HepG2 (cell line): Measurements from ENCODE around the gene EEPD1. TPM values are rescaled to one million over a fixed set of nuclear protein-coding genes. Genes with fewer than 3 reads are reported as not detected.

Experiments
- ATAC-seq: fragments of 200-7000 bp; cut with Tn5 transposase; 3 replicates; pipeline ENCODE4 v1.9.1; 2020; ENCODE audit warnings: mild to moderate bottlenecking, moderate library complexity
- BruUV-seq: library from RNA; stranded (reverse); fragments of 400-500 nt; replicated peaks from 2 replicates; lab custom pipeline; 2021; lab: Mats Ljungman, UMichigan
- CTCF ChIA-PET: fragments of 300-600 bp; formaldehyde crosslinking; extraction: SDS; loops from one replicate; lab custom pipeline; 2021; ENCODE audit warnings: low total read pairs, inconsistent platforms, low intra/inter-chr PET ratio; lab: Yijun Ruan, JAX
- POLR2A ChIA-PET: fragments of 350-600 bp; sonication (Branson Sonifier 250); formaldehyde crosslinking; loops from one replicate; lab custom pipeline; 2020; ENCODE audit warnings: antibody characterized with exemption, inconsistent platforms; lab: Yijun Ruan, JAX
- DNase-seq: peaks from one replicate; pipeline ENCODE4 v3.0.0-alpha.2; 2015; ENCODE audit warnings: low spot score
- FAIRE-seq: peaks from 3 replicates; lab custom pipeline; 2011; peaks lifted over from hg19 to GRCh38; lab: Jason Lieb, UNC
- H2AFZ ChIP-seq: one replicate; pipeline ENCODE4 v1.6.1; 2011; ENCODE audit warnings: low read length, inconsistent platforms
- H3K27ac ChIP-seq: fragments of 300-600 bp; 3 replicates; pipeline ENCODE4 v1.8.0; 2011; ENCODE audit warnings: mixed run types, mild to moderate bottlenecking, mixed read lengths, low read length, inconsistent platforms; ENCODE audit not compliant: insufficient read depth; ENCODE audit errors: extremely low read length
- H3K27me3 ChIP-seq, 2 experiments: fragments of 200-600 bp in 1 of 2; 2 replicates in 1 of 2; 3 replicates in 1 of 2; pipeline versions ENCODE4 v1.6.0 to v1.8.0; 2011; ENCODE audit warnings: low read length in 2 of 2, mild to moderate bottlenecking in 2 of 2, moderate library complexity in 2 of 2, inconsistent platforms in 1 of 2; ENCODE audit not compliant: insufficient read depth in 2 of 2, control insufficient read depth in 1 of 2
- H3K36me3 ChIP-seq, 2 experiments: fragments of 200-600 bp in 1 of 2; replicated peaks in 1 of 2; 2 replicates in 1 of 2; 3 replicates in 1 of 2; pipeline versions ENCODE4 v1.5.1 to v1.8.0; 2011; ENCODE audit warnings: low read length in 2 of 2, inconsistent platforms in 1 of 2; ENCODE audit not compliant: insufficient read depth in 2 of 2, control insufficient read depth in 1 of 2
- H3K4me1 ChIP-seq: 2 replicates; pipeline ENCODE4 v1.5.1; 2012; ENCODE audit warnings: low read length, inconsistent platforms; ENCODE audit not compliant: insufficient read depth
- H3K4me2 ChIP-seq: 2 replicates; pipeline ENCODE4 v1.6.0; 2011; ENCODE audit warnings: low read depth, low read length, inconsistent platforms
- H3K4me3 ChIP-seq, 3 experiments: fragments of 200-600 bp in 1 of 3; sonication (generic), shearing (Covaris generic) in 1 of 3; replicated peaks in 1 of 3; 2 replicates each; pipeline ENCODE4 v1.5.1; 2011 to 2016; ENCODE audit warnings: low read length in 3 of 3, inconsistent platforms in 2 of 3, low read depth in 2 of 3, mild to moderate bottlenecking in 2 of 3, control low read depth in 1 of 3, mixed read lengths in 1 of 3; ENCODE audit not compliant: insufficient read depth in 1 of 3
- H3K79me2 ChIP-seq: one replicate; pipeline ENCODE4 v1.6.1; 2011; ENCODE audit warnings: low read length, inconsistent platforms; ENCODE audit not compliant: insufficient read depth
- H3K9ac ChIP-seq: 2 replicates; pipeline ENCODE4 v1.6.0; 2011; ENCODE audit warnings: mild to moderate bottlenecking, low read depth, low read length, inconsistent platforms; ENCODE audit not compliant: insufficient read depth
- H3K9me3 ChIP-seq: 2 replicates; pipeline ENCODE4 v1.5.1; 2012; ENCODE audit warnings: mild to moderate bottlenecking, low read length
- H4K20me1 ChIP-seq: 2 replicates; pipeline ENCODE4 v1.6.0; 2011; ENCODE audit warnings: inconsistent platforms, mild to moderate bottlenecking, low read length, moderate library complexity; ENCODE audit not compliant: insufficient read depth
- CTCF ChIP-seq: sonication (generic); formaldehyde crosslinking; IDR thresholded peaks from 2 replicates; pipeline ENCODE4 v1.5.0; 2020; ENCODE audit warnings: mild to moderate bottlenecking, missing genetic modification reagents, moderate library complexity
- ETV5 ChIP-seq: IDR thresholded peaks from 2 replicates; pipeline ENCODE4 v1.6.1; 2018; ENCODE audit warnings: missing biosample characterization, missing genetic modification reagents, inconsistent platforms, borderline replicate concordance
- FOSL2 ChIP-seq: sonication (generic); formaldehyde crosslinking; IDR thresholded peaks from 2 replicates; pipeline ENCODE4 v1.4.0; 2020; ENCODE audit warnings: missing genetic modification reagents
- HNRNPK ChIP-seq: fragments of 200-400 bp; formaldehyde crosslinking; IDR thresholded peaks from 2 replicates; pipeline ENCODE4 v1.6.1; 2018; ENCODE audit warnings: low read length, low read depth, moderate library complexity, mild to moderate bottlenecking; ENCODE audit not compliant: poor library complexity, severe bottlenecking
- HOXD1 ChIP-seq: sonication (generic); formaldehyde crosslinking; IDR thresholded peaks from 2 replicates; pipeline ENCODE4 v1.5.0; 2020; ENCODE audit warnings: missing genetic modification reagents
- MBNL3 ChIP-seq: fragments of 250-450 bp; sonication (Bioruptor Pico); conservative IDR thresholded peaks from 2 replicates; pipeline ENCODE4 v1.8.0; 2022; ENCODE audit warnings: mild to moderate bottlenecking, inconsistent platforms
- NFYB ChIP-seq: sonication (generic); formaldehyde crosslinking; IDR thresholded peaks from 2 replicates; pipeline ENCODE4 v1.4.0; 2020; ENCODE audit warnings: missing genetic modification reagents
- NR2F6 ChIP-seq, 2 experiments: IDR thresholded peaks; 2 replicates each; pipeline ENCODE4 v1.6.1; 2016; ENCODE audit warnings: antibody characterized with exemption in 1 of 2, mild to moderate bottlenecking in 1 of 2
- RARA ChIP-seq: IDR thresholded peaks from 2 replicates; pipeline ENCODE4 v1.6.1; 2016; ENCODE audit warnings: missing genetic modification reagents, missing compliant biosample characterization
- SAFB2 ChIP-seq: sonication (generic); formaldehyde crosslinking; IDR thresholded peaks from 2 replicates; pipeline ENCODE4 v1.5.1; 2020; ENCODE audit warnings: missing genetic modification reagents, low read depth, mild to moderate bottlenecking, borderline replicate concordance
- SAP130 ChIP-seq: IDR thresholded peaks from 2 replicates; pipeline ENCODE4 v1.6.1; 2016; ENCODE audit warnings: low read depth
- SKIL ChIP-seq: sonication (generic); formaldehyde crosslinking; IDR thresholded peaks from 2 replicates; pipeline ENCODE4 v1.8.0; 2022; ENCODE audit warnings: missing genetic modification reagents, mild to moderate bottlenecking, moderate library complexity, borderline replicate concordance
- SRF ChIP-seq: IDR thresholded peaks from 2 replicates; pipeline ENCODE4 v1.6.1; 2011; ENCODE audit warnings: mild to moderate bottlenecking, low read depth, low read length, moderate library complexity
- TBL1XR1 ChIP-seq: fragments of 150-350 bp; IDR thresholded peaks from 2 replicates; pipeline ENCODE4 v1.6.1; 2014; ENCODE audit warnings: borderline replicate concordance, low read length; ENCODE audit not compliant: partially characterized antibody
- TSC22D2 ChIP-seq: sonication (generic); formaldehyde crosslinking; IDR thresholded peaks from 2 replicates; pipeline ENCODE4 v1.5.1; 2020; ENCODE audit warnings: missing genetic modification reagents, mild to moderate bottlenecking, borderline replicate concordance
- ZMAT3 ChIP-seq: sonication (generic); formaldehyde crosslinking; conservative IDR thresholded peaks from 2 replicates; pipeline ENCODE4 v1.7.0; 2021; ENCODE audit warnings: missing genetic modification reagents
- ZNF136 ChIP-seq: sonication (generic); formaldehyde crosslinking; IDR thresholded peaks from 2 replicates; pipeline ENCODE4 v1.8.1; 2022; ENCODE audit warnings: low read depth, mild to moderate bottlenecking, moderate library complexity, missing genetic modification reagents
- ZNF24 ChIP-seq: fragments of 450-650 bp; IDR thresholded peaks from 2 replicates; pipeline ENCODE4 v1.6.1; 2017; ENCODE audit warnings: antibody characterized with exemption, mild to moderate bottlenecking
- ZNF709 ChIP-seq: sonication (generic); formaldehyde crosslinking; IDR thresholded peaks from 2 replicates; pipeline ENCODE4 v1.5.0; 2020; ENCODE audit warnings: mild to moderate bottlenecking, missing genetic modification reagents
- WGBS: methylation state at CpG from one replicate; pipeline ENCODE4 v1.1.6; 2017; ENCODE audit warnings: low lambda C conversion rate; 5-methylcytosine and 5-hydroxymethylcytosine counted together
- in situ Hi-C: cut with HindIII; loops from 2 replicates; pipeline ENCODE4 v1.10.0; 2017; ENCODE audit warnings: low pct_unique_long_range_greater_than_20kb; ENCODE audit not compliant: extremely low pct_ligation_motif_present
- intact Hi-C: fragments of 100-400 bp; cut with micrococcal nuclease; formaldehyde crosslinking; loops from one replicate; pipeline ENCODE4 v1.10.0; 2022; ENCODE audit not compliant: unreplicated experiment
- polyA plus RNA-seq, 8 experiments: library from polyadenylated mRNA; depleted of rRNA in 3 of 8; stranded (reverse) in 7 of 8; unstranded in 1 of 8; fragments of >200 nt; fragmentation: Illumina TruSeq in 4 of 8; extraction: Trizol in 4 of 8; gene quantifications; 2 replicates each; pipeline versions ENCODE4 v1.2.1 to v1.2.3, GENCODE V29; 2011 to 2016; ENCODE audit warnings: low read depth in 4 of 8, missing spikeins in 1 of 8, mixed read lengths in 1 of 8; ENCODE audit not compliant: insufficient read depth in 1 of 8
- total RNA-seq, 5 experiments: library from RNA; depleted of rRNA; stranded (reverse); fragments of >200 nt; fragmentation: Illumina TruSeq; extraction: Trizol; gene quantifications; 2 replicates each; pipeline ENCODE4 v1.2.3, GENCODE V29; 2016; ENCODE audit warnings: low read depth in 1 of 5

The EEPD1 gene
- total and polyA plus RNA-seq, 2 of the 13 experiments (the other 11 are each of a cell fraction or from before 2014, with no cell fraction given) = 10.1 to 16.4 TPM

GRCh38 chr7:36277249-36277542, 124.1 kb downstream of the EEPD1 start (continued):
- TF ChIP-seq ZMAT3 (CRISPR knock-in tag) (no peak), ETV5 (CRISPR knock-in tag) (peak; percentile 20; the same call in 1 of the 2 replicates), NR2F6 (IDR thresholded peaks at IDR 0.05) (peak; percentile 33; the same call in 1 of the 2 replicates), NR2F6 (CRISPR knock-in tag; IDR thresholded peaks at IDR 0.05) (peak; percentile 21; the same call in 1 of the 2 replicates), FOSL2 (peak; percentile 56), SAP130 (CRISPR knock-in tag) (0 out of 2 replicates have a peak, but pooled peaks have one; percentile 17), SRF (no peak), HNRNPK (no peak), SAFB2 (CRISPR knock-in tag) (no peak), RARA (CRISPR knock-in tag) (peak; percentile 88), HOXD1 (CRISPR knock-in tag) (no peak), ZNF24 (no peak), SKIL (peak; percentile 60; the same call in 1 of the 2 replicates)

- ATAC-seq = no peak
- BruUV-seq = no TSS peak
- 79% methylated on average over 7 of the region's 7 CpGs for WGBS
- ChIA-PET POLR2A (interaction anchor here (1.3 kb wide), 1 partner anchor 12 kb away, joined by 4 read pairs; no protein-coding TSS in a partner anchor), CTCF (no interaction called here)
- no peak overlapping the region for H3K4me2 ChIP-seq
- TF ChIP-seq ZNF709 (CRISPR knock-in tag) = no peak
- TF ChIP-seq MBNL3 (CRISPR knock-in tag) = no peak
- no peak for TF ChIP-seq NFYB (CRISPR knock-in tag)
- no peak for TF ChIP-seq TBL1XR1
- TF ChIP-seq TSC22D2 (CRISPR knock-in tag) = no peak
- no peak for TF ChIP-seq CTCF (CRISPR knock-in tag)
- TF ChIP-seq ZNF136 (CRISPR knock-in tag) = no peak
- no peak overlapping the region for H2AFZ ChIP-seq
- no peaks in the 10 kb centered on the region for H3K27me3 ChIP-seq
- H3K79me2 ChIP-seq = no peaks in the 10 kb centered on the region
- intact Hi-C loops = no loop called here
- H3K4me1 ChIP-seq = peaks cover 88% of the 10 kb centered on the region
- H3K4me3 ChIP-seq = no peak overlapping the region
- H3K9ac ChIP-seq = no peak overlapping the region
- no peak for DNase-seq
- H3K36me3 ChIP-seq = peaks cover 0 to 19% of the 10 kb centered on the region in 2 experiments; a peak in 2 of 5 replicates
- FAIRE-seq = no peak
- no peak overlapping the region for H3K27ac ChIP-seq
- no peaks in the 10 kb centered on the region for H4K20me1 ChIP-seq
- no peaks in the 10 kb centered on the region for H3K9me3 ChIP-seq
- in situ Hi-C loops = no loop called here
Measured at GRCh38 chr7:36278069-36278619, 125.1 kb downstream of the EEPD1 start.
